GM18870 (cell line): ENCODE results near the gene ENAH.
"Not testable (repeated sequence)": the region's sequence is repeated elsewhere in the genome, so short reads cannot be mapped to it uniquely, and the experiment has no call there.

ENCODE experiments used
- ATAC-seq: cut with Tn5 transposase; IDR thresholded peaks from one replicate; pipeline ENCODE4 v1.9.1; 2021; ENCODE audit warnings: moderate library complexity; ENCODE audit not compliant: unreplicated experiment

Gene ENAH

GRCh38 chr1:225652729-225653462, at the start of gene ENAH:
ENAH (minus strand) TSS chr1:225653123; CDS start chr1:225652690, 433 bp downstream.
- no peak for ATAC-seq

- no peak for ATAC-seq
These were observed 48.1 kb upstream of the ENAH start for GRCh38 chr1:225700889-225701465.

DNA sequence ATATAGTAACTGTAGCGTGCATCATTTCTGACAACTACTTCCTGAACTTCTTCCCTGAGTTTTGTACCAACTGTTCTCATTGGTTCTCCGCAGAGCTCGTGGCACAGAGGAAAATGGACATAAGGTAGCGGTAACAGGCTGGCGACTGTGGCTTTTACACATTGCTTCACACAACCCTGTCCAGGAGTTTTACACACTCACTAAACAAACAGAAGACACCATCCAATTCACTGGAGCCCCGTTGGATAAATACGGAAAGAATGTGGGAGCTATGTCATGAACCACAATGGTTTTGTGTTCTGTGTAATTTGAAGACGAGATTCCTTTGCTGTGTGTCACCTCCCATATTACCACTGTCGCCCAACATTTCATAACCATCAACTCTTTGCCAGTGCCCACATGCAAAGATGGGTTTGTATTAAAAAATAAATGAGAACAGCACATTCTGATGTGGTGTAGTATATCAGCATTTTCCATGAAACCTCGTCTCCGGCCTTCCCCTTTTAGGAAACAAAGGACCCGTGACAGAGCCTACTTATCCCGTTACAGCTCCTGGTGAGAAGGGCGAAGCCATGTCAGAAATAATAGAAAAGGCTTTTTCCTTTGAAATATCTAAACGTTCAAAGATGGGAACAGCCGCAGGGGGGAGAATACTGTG, 47.4 kb upstream of the ENAH start:
- no peak for ATAC-seq

DNA sequence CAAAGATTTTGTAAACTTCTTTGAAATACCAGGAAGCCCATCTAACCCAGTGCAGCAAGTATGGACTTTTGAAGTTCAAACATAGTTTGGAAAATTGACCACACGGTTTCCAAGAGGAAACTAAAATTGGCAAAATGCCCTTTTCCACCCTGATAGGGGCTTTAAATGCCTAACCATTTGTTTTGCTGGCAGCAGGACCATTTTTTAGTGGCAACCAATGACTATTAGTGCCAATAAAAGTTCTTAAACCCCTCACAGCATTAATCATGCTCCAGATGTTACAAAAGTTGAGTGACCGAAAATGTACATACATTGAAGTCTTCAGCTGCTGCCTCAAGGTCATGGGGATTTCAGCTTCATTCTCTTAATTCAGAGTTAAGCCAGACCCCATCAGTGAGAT, 46.4 kb upstream of the ENAH start:
- no peak for ATAC-seq

DNA sequence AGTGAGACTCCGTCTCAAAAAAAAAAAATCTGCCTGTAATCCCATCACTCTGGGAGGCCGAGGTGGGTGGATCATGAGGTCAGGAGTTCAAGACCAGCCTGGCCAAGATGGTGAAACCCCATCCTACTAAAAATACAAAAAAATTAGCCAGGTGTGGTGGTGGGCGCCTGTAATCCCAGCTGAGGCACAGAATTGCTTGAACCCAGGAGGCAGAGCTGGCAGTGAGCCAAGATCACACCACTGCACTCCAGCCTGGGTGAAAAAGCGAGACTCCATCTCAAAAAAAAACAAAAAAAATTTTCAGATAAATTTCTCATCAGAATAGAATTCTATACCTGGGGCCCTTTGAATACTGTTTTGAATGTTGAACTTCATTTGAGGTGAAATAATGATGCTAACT, 45.3 kb upstream of the ENAH start:
- not testable (repeated sequence) for ATAC-seq

DNA sequence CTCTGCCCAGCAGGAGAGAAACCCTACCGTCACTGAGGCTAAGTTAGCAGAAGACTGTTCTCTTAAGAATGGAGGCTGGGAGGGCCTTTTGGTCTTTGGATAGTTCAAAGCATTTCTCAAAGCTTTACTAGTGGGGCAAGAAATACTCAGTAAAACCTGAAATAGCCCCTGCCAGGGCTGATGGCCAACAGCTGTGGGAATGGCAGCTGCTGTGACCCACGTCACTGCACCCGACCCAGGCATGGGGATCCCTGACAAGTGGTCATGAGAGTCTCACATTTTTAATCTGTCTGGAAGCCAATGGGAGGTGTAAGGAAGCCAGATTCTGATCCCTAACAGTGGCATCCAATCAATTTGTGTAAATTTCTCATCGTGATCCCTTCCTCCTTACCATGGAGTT, 44.5 kb upstream of the ENAH start:
- no peak for ATAC-seq

GRCh38 chr1:225695578-225696337, 42.8 kb upstream of the ENAH start:
- no peak for ATAC-seq

GRCh38 chr1:225694151-225694603, 41.3 kb upstream of the ENAH start:
- ATAC-seq: no peak

DNA sequence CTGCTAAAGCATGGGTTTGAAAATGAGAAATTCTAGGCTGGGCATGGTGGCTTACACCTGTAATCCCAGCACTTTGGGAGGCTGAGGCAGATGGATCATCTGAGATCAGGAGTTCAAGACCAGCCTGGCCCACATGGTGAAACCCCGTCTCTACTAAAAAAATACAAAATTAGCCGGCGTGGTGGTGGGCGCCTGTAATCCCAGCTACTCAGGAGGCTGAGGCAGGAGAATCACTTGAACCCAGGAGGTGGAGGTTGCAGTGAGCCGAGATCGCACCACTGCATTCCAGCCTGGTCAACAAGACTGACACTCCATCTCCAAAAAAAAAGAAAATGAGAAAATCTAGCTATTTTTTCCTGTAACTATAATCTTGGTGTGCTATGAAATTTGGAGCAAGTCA, 40.8 kb upstream of the ENAH start:
- not testable (repeated sequence) for ATAC-seq

- no peak for ATAC-seq
These were observed 40.3 kb upstream of the ENAH start for GRCh38 chr1:225693085-225693696.

DNA sequence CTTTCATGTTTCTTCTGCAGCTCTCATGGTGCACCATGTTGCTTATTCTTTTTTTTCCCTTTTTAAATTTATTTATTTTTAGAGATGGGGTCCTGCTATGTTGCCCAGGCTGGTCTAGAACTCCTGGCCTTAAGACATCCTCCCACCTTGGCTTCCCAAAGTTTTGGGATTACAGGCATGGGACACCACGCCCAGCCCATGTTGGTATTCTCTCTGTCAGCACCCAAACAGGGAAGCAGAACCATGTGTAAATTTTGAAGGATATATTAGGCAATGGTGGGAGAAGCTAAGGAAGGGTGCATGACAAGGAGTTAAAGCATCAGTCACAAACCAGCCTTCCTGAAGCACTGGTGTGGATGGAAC, 39.6 kb upstream of the ENAH start:
- no peak for ATAC-seq

DNA sequence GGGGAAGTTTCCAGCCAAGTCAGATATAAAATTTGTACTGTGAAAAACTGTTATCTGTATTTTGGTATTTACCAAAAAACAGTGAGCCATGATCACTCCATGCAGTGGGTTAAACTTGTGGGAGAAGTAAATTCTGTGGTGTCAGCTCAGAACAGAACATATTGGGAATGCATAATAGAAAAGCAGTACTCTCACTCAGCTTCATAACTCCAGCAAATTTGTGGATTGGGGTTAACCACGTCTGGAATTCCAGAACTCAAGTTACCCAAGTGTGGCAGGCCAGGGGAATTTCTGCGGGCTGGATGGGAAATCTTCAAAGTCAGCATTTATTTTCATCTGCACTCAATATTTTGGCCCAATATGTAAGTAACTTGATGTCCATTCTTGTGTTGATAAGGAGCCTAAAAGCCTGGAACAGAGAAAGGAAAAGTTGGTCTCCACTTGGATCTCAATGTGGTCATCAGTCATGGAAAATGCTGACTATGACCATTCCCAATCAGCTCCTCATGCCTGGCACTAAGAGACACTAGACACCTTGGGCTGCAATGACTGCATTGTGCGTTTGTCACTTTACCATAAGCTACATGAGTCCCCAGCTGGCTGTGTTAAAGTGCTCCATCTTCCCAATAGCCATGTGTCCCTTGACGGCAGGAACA, 39.1 kb upstream of the ENAH start:
- no peak for ATAC-seq

DNA sequence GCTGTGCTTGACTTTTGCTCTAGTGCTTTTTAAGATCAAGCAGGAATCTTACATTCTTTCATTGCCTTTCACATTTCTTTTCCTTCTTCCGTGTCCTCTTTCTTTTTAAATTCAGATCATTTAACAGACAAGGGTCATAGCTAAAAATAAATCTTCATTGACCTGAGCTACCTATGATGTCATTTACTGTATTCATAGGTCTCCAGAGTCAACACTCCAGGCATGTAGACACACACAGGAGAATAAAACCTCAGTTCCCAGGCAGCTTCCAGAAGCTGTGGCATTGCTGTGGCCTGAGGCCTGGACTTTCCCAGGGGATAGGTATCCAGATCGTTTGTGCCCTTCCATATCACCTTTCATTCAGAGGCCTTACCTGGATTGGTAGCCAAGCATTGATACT, 38.5 kb upstream of the ENAH start:
- ATAC-seq: no peak

DNA sequence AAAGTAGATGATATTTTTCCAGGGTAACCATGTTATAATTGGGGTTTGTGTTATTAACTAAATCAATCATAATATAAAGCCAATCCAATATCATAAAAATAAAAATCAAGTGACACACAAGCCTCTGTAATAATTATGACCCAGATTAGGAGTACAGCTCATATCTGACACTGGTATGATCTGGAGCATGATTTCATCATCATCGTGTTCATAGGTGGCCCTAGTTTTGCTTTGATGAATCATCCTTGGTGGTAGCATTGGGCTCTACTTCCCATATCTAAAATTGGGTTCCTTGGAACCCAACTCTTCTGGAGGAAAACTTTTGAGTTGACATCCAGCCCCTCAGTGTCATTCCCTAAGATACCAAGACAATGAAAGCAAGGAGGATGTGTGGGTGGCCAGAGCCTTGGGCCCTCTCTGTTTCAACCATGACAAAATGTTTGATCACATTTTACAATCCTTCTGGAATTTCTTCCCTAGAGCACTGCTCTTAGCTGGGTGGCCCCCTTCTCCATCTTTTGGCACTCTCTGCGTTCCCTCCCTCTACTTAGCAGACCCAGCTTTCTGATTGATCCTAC, 37.0 kb upstream of the ENAH start:
- ATAC-seq: no peak

GRCh38 chr1:225688345-225688744, 35.4 kb upstream of the ENAH start:
- ATAC-seq: no peak

GRCh38 chr1:225685476-225686176, 32.7 kb upstream of the ENAH start:
- no peak for ATAC-seq

GRCh38 chr1:225684741-225685140, 31.8 kb upstream of the ENAH start:
- no peak for ATAC-seq

- no peak for ATAC-seq
These were observed 28.3 kb upstream of the ENAH start for GRCh38 chr1:225681231-225681630.

DNA sequence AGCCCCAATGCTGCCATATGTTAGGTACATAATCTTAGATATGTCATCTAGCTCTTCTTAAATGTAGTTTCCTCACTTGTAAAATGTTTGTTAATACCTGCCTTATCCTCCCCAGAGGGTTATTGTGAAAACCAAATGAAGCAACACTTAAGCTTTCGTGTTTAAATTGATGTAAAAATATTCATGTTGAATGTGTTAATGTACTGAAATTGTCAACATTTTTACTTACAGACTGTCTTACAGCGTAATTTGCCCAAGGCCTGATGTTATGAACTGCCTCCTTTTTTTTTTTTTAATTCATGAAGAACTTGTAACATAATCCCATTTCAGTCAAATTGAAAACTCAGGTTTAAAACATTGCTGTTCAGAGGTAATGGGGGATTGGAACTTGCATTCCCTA, 25.6 kb upstream of the ENAH start:
- ATAC-seq: no peak
